ENCODE results near the gene SEMA6A. TPM values are rescaled to one million over a fixed set of nuclear protein-coding genes. Genes with fewer than 3 reads are reported as not detected.

The SEMA6A gene
- total RNA-seq, 6 experiments from 2014 or later: 4.5 to 12.0 (median 8.4) TPM

DNA sequence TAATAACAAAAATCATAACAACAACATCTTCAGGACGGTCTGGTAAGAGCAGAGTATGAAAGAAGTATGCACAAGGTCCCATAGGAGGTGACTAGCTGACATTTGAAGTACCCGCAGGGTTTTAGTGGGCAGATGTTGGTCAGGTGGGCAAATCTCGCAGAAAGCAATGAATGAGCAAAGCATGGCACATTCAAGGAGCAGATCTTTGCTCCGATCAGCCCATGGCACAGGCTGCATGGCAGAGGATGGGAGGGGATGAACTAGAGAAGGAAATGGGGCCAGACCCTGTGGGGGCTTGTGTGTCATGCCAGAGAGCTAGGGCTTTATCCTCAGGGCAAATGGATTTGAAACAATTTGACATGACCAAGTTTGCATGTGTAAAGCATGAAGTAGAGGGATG lies 90.0 kb downstream of the SEMA6A start:
- Histone ChIP-seq H3K27ac (no peak overlapping the region), H3K4me3 (no peak overlapping the region), H3K4me1 (no peaks in the 10 kb centered on the region), H3K9me3 (no peaks in the 10 kb centered on the region), H3K36me3 (no peaks in the 10 kb centered on the region), H3K27me3 (no peaks in the 10 kb centered on the region)
- intact Hi-C loops (cut with DNase I): no loop called here
- 91% methylated on average over 4 of the region's 4 CpGs for WGBS (ENCODE audit: insufficient coverage, low coverage, low lambda C conversion rate, missing lambda C conversion rate)
- DNase-seq (no peak), ATAC-seq (no peak)
- TF ChIP-seq, protein P1, sequence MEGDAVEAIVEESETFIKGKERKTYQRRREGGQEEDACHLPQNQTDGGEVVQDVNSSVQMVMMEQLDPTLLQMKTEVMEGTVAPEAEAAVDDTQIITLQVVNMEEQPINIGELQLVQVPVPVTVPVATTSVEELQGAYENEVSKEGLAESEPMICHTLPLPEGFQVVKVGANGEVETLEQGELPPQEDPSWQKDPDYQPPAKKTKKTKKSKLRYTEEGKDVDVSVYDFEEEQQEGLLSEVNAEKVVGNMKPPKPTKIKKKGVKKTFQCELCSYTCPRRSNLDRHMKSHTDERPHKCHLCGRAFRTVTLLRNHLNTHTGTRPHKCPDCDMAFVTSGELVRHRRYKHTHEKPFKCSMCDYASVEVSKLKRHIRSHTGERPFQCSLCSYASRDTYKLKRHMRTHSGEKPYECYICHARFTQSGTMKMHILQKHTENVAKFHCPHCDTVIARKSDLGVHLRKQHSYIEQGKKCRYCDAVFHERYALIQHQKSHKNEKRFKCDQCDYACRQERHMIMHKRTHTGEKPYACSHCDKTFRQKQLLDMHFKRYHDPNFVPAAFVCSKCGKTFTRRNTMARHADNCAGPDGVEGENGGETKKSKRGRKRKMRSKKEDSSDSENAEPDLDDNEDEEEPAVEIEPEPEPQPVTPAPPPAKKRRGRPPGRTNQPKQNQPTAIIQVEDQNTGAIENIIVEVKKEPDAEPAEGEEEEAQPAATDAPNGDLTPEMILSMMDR (IDR thresholded peaks at IDR 0.05): no peak
- no peak for TF ChIP-seq POLR2A (IDR thresholded peaks at IDR 0.05)

- Histone ChIP-seq H3K4me1 (no peaks in the 10 kb centered on the region), H3K36me3 (no peaks in the 10 kb centered on the region), H3K9me3 (peaks cover 0 to 1% (median 0%) of the 10 kb centered on the region in 4 donors), H3K4me3 (no peak overlapping the region), H3K27ac (no peak overlapping the region), H3K27me3 (no peaks in the 10 kb centered on the region)
- intact Hi-C loops (cut with DNase I): no loop called here
- TF ChIP-seq, protein P1 (IDR thresholded peaks at IDR 0.05): no peak
- TF ChIP-seq POLR2A (IDR thresholded peaks at IDR 0.05): no peak
- no peak for ATAC-seq
- WGBS (ENCODE audit: insufficient coverage, low coverage, low lambda C conversion rate, missing lambda C conversion rate): 50% methylated on average over 1 of the region's 1 CpG
- DNase-seq: no peak
Observed at GRCh38 chr5:116482394-116482793, 92.2 kb downstream of the SEMA6A start.

GRCh38 chr5:116480894-116481510 lies 93.6 kb downstream of the SEMA6A start:
- TF ChIP-seq, protein P1 (IDR thresholded peaks at IDR 0.05): no peak
- TF ChIP-seq POLR2A (IDR thresholded peaks at IDR 0.05): no peak
- DNase-seq (no peak), ATAC-seq (no peak)
- intact Hi-C loops (cut with DNase I): no loop called here
- Histone ChIP-seq H3K4me3 (no peak overlapping the region), H3K36me3 (no peaks in the 10 kb centered on the region), H3K9me3 (peaks cover 0 to 9% (median 2%) of the 10 kb centered on the region in 4 donors), H3K4me1 (no peaks in the 10 kb centered on the region), H3K27me3 (no peaks in the 10 kb centered on the region), H3K27ac (no peak overlapping the region)
- 93% methylated on average over 4 of the region's 5 CpGs for WGBS (ENCODE audit: insufficient coverage, low coverage, low lambda C conversion rate, missing lambda C conversion rate)

- WGBS (ENCODE audit: insufficient coverage, low coverage, low lambda C conversion rate, missing lambda C conversion rate): 61% methylated on average over 5 of the region's 7 CpGs
Observed at GRCh38 chr5:116479776-116480675, 94.6 kb downstream of the SEMA6A start.

More at GRCh38 chr5:116479776-116480675, 94.6 kb downstream of the SEMA6A start:
- intact Hi-C loops (cut with DNase I): no loop called here
- no peaks in the 10 kb centered on the region for H3K36me3 ChIP-seq
- H3K27ac ChIP-seq: no peak overlapping the region
- peaks cover 0 to 9% (median 2%) of the 10 kb centered on the region in 4 donors for H3K9me3 ChIP-seq
- ATAC-seq: peak; percentile 72 to 84 (median 78)
- no peak overlapping the region for H3K4me3 ChIP-seq
- no peak for DNase-seq
- H3K4me1 ChIP-seq: no peaks in the 10 kb centered on the region
- no peaks in the 10 kb centered on the region for H3K27me3 ChIP-seq
- no peak for TF ChIP-seq POLR2A (IDR thresholded peaks at IDR 0.05)
- TF ChIP-seq, protein P1 (IDR thresholded peaks at IDR 0.05): no peak

Data from right lobe of liver (tissue), 6 donors.